ENCODE results near the gene STXBP4. TPM values are rescaled to one million over a fixed set of nuclear protein-coding genes. Genes with fewer than 3 reads are reported as not detected.

STXBP4 gene
- total RNA-seq, 2 donors from 2014 or later: 12.7 to 31.4 TPM

DNA sequence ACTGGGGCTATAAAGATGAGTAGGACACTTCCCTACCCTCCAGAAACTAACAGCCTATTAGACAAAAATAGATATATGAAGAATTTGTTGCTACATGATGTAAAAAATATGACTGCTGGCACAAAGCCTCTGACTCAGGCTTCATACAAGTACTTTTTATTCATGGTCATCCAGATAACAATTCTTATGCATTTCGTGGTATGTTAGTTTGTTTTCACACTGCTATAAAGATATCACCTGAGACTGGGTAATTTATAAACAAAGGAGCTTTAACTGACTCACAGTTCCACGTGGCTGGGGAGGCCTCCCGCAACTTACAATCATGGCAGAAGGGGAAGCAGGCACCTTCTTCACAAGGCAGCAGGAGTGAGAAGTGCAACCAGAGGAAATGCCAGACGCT lies 183.7 kb downstream of the STXBP4 start:
- ATAC-seq (ENCODE audit: insufficient number of reproducible peaks, low FRiP score, low read depth) (no peak), DNase-seq (ENCODE audit: low spot score) (no peak)
- TF ChIP-seq, protein P1, sequence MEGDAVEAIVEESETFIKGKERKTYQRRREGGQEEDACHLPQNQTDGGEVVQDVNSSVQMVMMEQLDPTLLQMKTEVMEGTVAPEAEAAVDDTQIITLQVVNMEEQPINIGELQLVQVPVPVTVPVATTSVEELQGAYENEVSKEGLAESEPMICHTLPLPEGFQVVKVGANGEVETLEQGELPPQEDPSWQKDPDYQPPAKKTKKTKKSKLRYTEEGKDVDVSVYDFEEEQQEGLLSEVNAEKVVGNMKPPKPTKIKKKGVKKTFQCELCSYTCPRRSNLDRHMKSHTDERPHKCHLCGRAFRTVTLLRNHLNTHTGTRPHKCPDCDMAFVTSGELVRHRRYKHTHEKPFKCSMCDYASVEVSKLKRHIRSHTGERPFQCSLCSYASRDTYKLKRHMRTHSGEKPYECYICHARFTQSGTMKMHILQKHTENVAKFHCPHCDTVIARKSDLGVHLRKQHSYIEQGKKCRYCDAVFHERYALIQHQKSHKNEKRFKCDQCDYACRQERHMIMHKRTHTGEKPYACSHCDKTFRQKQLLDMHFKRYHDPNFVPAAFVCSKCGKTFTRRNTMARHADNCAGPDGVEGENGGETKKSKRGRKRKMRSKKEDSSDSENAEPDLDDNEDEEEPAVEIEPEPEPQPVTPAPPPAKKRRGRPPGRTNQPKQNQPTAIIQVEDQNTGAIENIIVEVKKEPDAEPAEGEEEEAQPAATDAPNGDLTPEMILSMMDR (IDR thresholded peaks at IDR 0.05): no peak
- H3K4me3 ChIP-seq: no peak overlapping the region
- no peaks in the 10 kb centered on the region for H3K4me1 ChIP-seq (ENCODE audit: control insufficient read depth in 1 of 2, low read depth in 2 of 2)
- H3K9me3 ChIP-seq: no peaks in the 10 kb centered on the region
- no peaks in the 10 kb centered on the region for H3K27me3 ChIP-seq (replicated peaks; ENCODE audit: insufficient read depth)
- no peaks in the 10 kb centered on the region for H3K36me3 ChIP-seq
- no peak overlapping the region for H3K27ac ChIP-seq

DNA sequence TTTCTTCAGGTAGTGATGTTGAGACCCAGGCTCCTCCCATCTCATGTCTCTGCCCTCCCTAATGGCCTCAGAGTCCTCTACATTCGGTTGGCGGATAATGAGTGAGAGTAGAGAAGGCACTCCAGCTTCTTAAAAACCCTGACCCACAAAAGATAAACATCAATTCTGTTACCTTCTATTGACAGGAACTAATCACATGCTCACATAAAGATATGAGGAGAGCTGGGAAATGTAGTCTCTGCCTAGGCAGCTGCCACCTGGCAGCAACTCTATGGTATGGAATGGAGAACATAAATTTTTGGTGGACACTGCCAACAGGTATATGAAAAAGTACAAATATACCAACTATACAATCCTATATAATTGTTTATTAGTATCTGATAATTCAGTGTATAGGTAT lies 185.5 kb downstream of the STXBP4 start:
- H3K27ac ChIP-seq: no peak overlapping the region
- no peaks in the 10 kb centered on the region for H3K36me3 ChIP-seq
- no peaks in the 10 kb centered on the region for H3K4me1 ChIP-seq (ENCODE audit: control insufficient read depth in 1 of 2, low read depth in 2 of 2)
- ATAC-seq (ENCODE audit: insufficient number of reproducible peaks, low FRiP score, low read depth) (no peak), DNase-seq (ENCODE audit: low spot score) (no peak)
- H3K27me3 ChIP-seq (replicated peaks; ENCODE audit: insufficient read depth): no peaks in the 10 kb centered on the region
- H3K4me3 ChIP-seq: no peak overlapping the region
- TF ChIP-seq, protein P1 (IDR thresholded peaks at IDR 0.05): no peak
- no peaks in the 10 kb centered on the region for H3K9me3 ChIP-seq

DNA sequence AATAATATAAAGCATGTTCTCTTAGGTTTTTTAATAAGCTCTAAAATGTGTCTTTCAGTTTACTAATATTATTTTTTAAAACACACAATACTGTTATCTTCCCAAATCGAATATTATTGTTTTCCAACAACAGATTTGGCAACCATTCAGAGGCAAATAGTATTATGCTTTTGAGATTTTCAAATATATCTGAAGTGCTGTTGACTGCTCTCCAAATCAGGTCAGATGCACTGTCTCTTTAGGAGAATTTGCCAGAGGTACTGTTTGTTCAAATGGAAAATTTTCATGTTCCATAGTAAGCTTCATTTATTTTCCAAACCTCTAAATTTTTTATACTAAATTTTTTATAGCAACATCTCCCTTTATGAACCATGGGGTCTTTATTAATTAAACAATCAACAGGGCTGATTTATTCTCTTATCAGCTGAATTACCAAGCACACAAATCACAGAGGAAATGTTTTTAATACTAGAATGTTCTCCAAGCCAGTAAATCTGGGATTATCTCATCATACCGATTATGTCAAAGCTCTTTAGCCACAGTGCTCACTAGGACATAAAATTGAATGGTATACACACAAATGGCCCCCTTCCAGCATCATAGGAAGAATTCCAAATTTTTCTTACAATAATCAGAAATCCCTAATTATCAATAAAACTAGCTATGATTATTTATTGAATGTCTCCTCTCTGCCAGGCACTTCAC lies 187.4 kb downstream of the STXBP4 start:
- Histone ChIP-seq H3K36me3 (peaks cover 4% of the 10 kb centered on the region), H3K27me3 (replicated peaks; ENCODE audit: insufficient read depth) (no peaks in the 10 kb centered on the region), H3K27ac (no peak overlapping the region), H3K4me3 (no peak overlapping the region), H3K9me3 (no peaks in the 10 kb centered on the region), H3K4me1 (ENCODE audit: control insufficient read depth in 1 of 2, low read depth in 2 of 2) (no peaks in the 10 kb centered on the region)
- TF ChIP-seq, protein P1 (IDR thresholded peaks at IDR 0.05): no peak
- DNase-seq (ENCODE audit: low spot score) (no peak), ATAC-seq (ENCODE audit: insufficient number of reproducible peaks, low FRiP score, low read depth) (no peak)

DNA sequence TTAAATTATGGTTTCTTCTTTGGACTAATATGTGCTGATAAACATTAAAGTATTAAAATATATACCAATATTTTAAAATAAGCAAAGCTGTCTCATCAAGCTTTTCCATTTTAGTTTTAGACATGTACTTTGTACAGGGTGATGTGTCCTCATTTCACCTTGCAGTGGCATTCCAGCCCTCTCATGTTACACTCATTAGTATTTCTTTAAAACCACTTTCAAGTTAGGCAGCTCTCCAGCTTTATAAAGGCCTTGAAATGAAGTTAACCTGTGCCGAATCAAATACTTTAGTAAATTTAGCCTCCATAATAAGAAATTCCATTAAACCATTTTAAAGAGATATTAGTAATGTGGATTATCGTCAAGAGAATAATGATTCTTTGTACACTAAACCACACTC lies 188.6 kb downstream of the STXBP4 start:
- TF ChIP-seq, protein P1 (IDR thresholded peaks at IDR 0.05): no peak
- no peaks in the 10 kb centered on the region for H3K4me1 ChIP-seq (ENCODE audit: control insufficient read depth in 1 of 2, low read depth in 2 of 2)
- no peak for DNase-seq (ENCODE audit: low spot score)
- H3K27ac ChIP-seq: no peak overlapping the region
- H3K36me3 ChIP-seq: peaks cover 4% of the 10 kb centered on the region
- H3K27me3 ChIP-seq (replicated peaks; ENCODE audit: insufficient read depth): no peaks in the 10 kb centered on the region
- no peak overlapping the region for H3K4me3 ChIP-seq
- H3K9me3 ChIP-seq: no peaks in the 10 kb centered on the region
- no peak for ATAC-seq (ENCODE audit: insufficient number of reproducible peaks, low FRiP score, low read depth)

DNA sequence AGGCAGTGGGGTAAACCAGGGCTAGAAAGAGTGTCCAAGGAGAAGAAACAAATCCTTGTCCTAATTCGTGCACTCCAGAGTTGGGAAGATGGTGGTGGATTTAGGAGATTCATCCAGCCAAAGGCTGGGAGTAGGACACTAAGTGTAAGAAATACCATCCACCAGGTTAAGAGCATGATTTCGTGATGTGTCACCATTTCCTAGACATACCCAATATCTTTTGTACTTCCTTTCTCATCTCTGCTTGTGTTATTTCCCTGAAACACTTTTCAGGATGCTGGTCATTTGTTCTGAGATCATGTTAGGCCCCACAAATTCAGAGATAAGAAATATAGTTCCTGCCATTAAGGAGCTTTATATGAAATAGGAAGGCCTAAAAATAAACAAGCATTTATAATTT lies 189.9 kb downstream of the STXBP4 start:
- DNase-seq (ENCODE audit: low spot score) (no peak), ATAC-seq (ENCODE audit: insufficient number of reproducible peaks, low FRiP score, low read depth) (no peak)
- H3K4me3 ChIP-seq: no peak overlapping the region
- peaks cover 4% of the 10 kb centered on the region for H3K36me3 ChIP-seq
- no peaks in the 10 kb centered on the region for H3K27me3 ChIP-seq (replicated peaks; ENCODE audit: insufficient read depth)
- H3K4me1 ChIP-seq (ENCODE audit: control insufficient read depth in 1 of 2, low read depth in 2 of 2): no peaks in the 10 kb centered on the region
- H3K9me3 ChIP-seq: no peaks in the 10 kb centered on the region
- TF ChIP-seq, protein P1 (IDR thresholded peaks at IDR 0.05): no peak
- no peak overlapping the region for H3K27ac ChIP-seq
